K562 (cell line): ENCODE results near the gene SCPEP1. TPM values are rescaled to one million over a fixed set of nuclear protein-coding genes. Genes with fewer than 3 reads are reported as not detected.
A peak's percentile ranks its signal among the peaks of the same experiment; 100 is the strongest.

Experiments
- E2F5 ChIP-seq: sonication (generic); formaldehyde crosslinking; IDR thresholded peaks from 2 replicates; pipeline ENCODE4 v1.8.0; 2022; ENCODE audit warnings: mild to moderate bottlenecking, missing genetic modification reagents
- ELF4 ChIP-seq: fragments of 450-650 bp; formaldehyde crosslinking; IDR thresholded peaks from 2 replicates; pipeline ENCODE4 v1.4.0; 2022; ENCODE audit warnings: missing genetic modification characterization
- EP400 ChIP-seq: fragments of 450-650 bp; IDR thresholded peaks from 2 replicates; pipeline ENCODE4 v1.6.1; 2017; ENCODE audit warnings: antibody characterized with exemption, mild to moderate bottlenecking, moderate library complexity
- ESRRB ChIP-seq: fragments of 250-450 bp; sonication (Bioruptor Pico); IDR thresholded peaks from 2 replicates; pipeline ENCODE4 v1.5.0; 2020; ENCODE audit warnings: mild to moderate bottlenecking, moderate library complexity, borderline replicate concordance
- FOS ChIP-seq: IDR thresholded peaks from 3 replicates; pipeline ENCODE4 v1.6.1; 2011; ENCODE audit not compliant: insufficient read length; ENCODE audit errors: extremely low read depth
- GATAD2A ChIP-seq: fragments of 450-650 bp; IDR thresholded peaks from 2 replicates; pipeline ENCODE4 v1.6.1; 2017
- KDM4B ChIP-seq, 2 experiments: fragments of 450-650 bp in 1 of 2; sonication (generic) in 1 of 2; IDR thresholded peaks; 2 replicates each; pipeline ENCODE4 v1.6.1; 2016 to 2017; ENCODE audit warnings: borderline replicate concordance in 2 of 2, antibody characterized with exemption in 1 of 2, low read depth in 1 of 2, mild to moderate bottlenecking in 1 of 2
- MCM7 ChIP-seq, 2 experiments: fragments of 450-650 bp; IDR thresholded peaks; 2 replicates each; pipeline ENCODE4 v1.6.1; 2016 to 2018
- MEIS2 ChIP-seq: fragments of 450-650 bp; IDR thresholded peaks from 2 replicates; pipeline ENCODE4 v1.6.1; 2014; ENCODE audit warnings: mild to moderate bottlenecking; ENCODE audit not compliant: partially characterized antibody
- NEUROD1 ChIP-seq: fragments of 150-350 bp; IDR thresholded peaks from 2 replicates; pipeline ENCODE4 v1.6.1; 2014; ENCODE audit warnings: borderline replicate concordance, low read length, low read depth; ENCODE audit not compliant: partially characterized antibody
- PCBP1 ChIP-seq: fragments of 200-400 bp; formaldehyde crosslinking; IDR thresholded peaks from 2 replicates; pipeline ENCODE4 v1.6.1; 2018; ENCODE audit warnings: mild to moderate bottlenecking, low read depth, low read length; ENCODE audit not compliant: poor library complexity, severe bottlenecking
- POLR2AphosphoS2 ChIP-seq: IDR thresholded peaks from 2 replicates; pipeline ENCODE4 v1.6.1; 2012; ENCODE audit warnings: low read length, improper control_type of control experiment
- POLR2G ChIP-seq: fragments of 200-400 bp; formaldehyde crosslinking; IDR thresholded peaks from 2 replicates; pipeline ENCODE4 v1.6.1; 2017; ENCODE audit warnings: low read depth, mild to moderate bottlenecking, antibody characterized with exemption, low read length, moderate library complexity
- RFX7 ChIP-seq: fragments of 250-450 bp; sonication (Bioruptor Pico); IDR thresholded peaks from 2 replicates; pipeline ENCODE4 v1.5.1; 2021; ENCODE audit warnings: mild to moderate bottlenecking
- RNF2 ChIP-seq: sonication (generic); IDR thresholded peaks from 2 replicates; pipeline ENCODE4 v1.6.1; 2016
- SETDB1 ChIP-seq: IDR thresholded peaks from one replicate; pipeline ENCODE4 v1.6.1; 2012; ENCODE audit warnings: low read length, control low read depth, inconsistent platforms
- TRIM24 ChIP-seq, 2 experiments: fragments of 450-650 bp; IDR thresholded peaks; 2 replicates each; pipeline ENCODE4 v1.6.1; 2016
- ZBTB1 ChIP-seq: sonication (generic); formaldehyde crosslinking; IDR thresholded peaks from 2 replicates; pipeline ENCODE4 v1.8.1; 2023; ENCODE audit warnings: missing genetic modification reagents, low read depth, mild to moderate bottlenecking, borderline replicate concordance
- ZNF232 ChIP-seq: sonication (generic); formaldehyde crosslinking; IDR thresholded peaks from 2 replicates; pipeline ENCODE4 v1.8.0; 2022; ENCODE audit warnings: mild to moderate bottlenecking, missing genetic modification reagents
- ZNF263 ChIP-seq: sonication (generic); formaldehyde crosslinking; IDR thresholded peaks from 2 replicates; pipeline ENCODE4 v1.8.0; 2022; ENCODE audit warnings: mild to moderate bottlenecking, missing genetic modification reagents, borderline replicate concordance
- ZNF274 ChIP-seq: IDR thresholded peaks from 2 replicates; pipeline ENCODE4 v1.6.1; 2011; ENCODE audit warnings: low read depth, mild to moderate bottlenecking, low read length, moderate library complexity, borderline replicate concordance
- ZNF586 ChIP-seq: fragments of 450-650 bp; formaldehyde crosslinking; conservative IDR thresholded peaks from 2 replicates; pipeline ENCODE4 v1.4.0; 2020; ENCODE audit warnings: mild to moderate bottlenecking, moderate library complexity
- ZNF592 ChIP-seq: fragments of 450-650 bp; IDR thresholded peaks from 2 replicates; pipeline ENCODE4 v1.6.1; 2017; ENCODE audit warnings: antibody characterized with exemption, mild to moderate bottlenecking
- polyA plus RNA-seq, 8 experiments: library from polyadenylated mRNA; depleted of rRNA in 4 of 8; stranded (reverse) in 5 of 8; unstranded in 3 of 8; fragments of >200 nt; fragmentation: Nextera tagmentation in 2 of 8; fragmentation: Illumina TruSeq in 1 of 8; extraction: Ambion mirVana in 2 of 8; extraction: Trizol in 1 of 8; gene quantifications; 2 replicates each; pipeline versions ENCODE4 v1.2.1 to v1.2.3, GENCODE V29; 2011 to 2014; ENCODE audit warnings: inconsistent platforms in 1 of 8, missing spikeins in 1 of 8
- total RNA-seq, 7 experiments: library from RNA; depleted of rRNA in 6 of 7; stranded (reverse); fragments of >200 nt in 6 of 7; fragmentation: Illumina TruSeq in 2 of 7; extraction: Trizol in 2 of 7; gene quantifications; 2 replicates each; pipeline versions ENCODE4 v1.2.1 to v1.2.3, GENCODE V29; 2011 to 2021; ENCODE audit warnings: low replicate concordance in 1 of 7

SCPEP1 gene
- total and polyA plus RNA-seq, 9 of the 15 experiments (the other 6 are each of a cell fraction or from before 2014, with no cell fraction given) = 5.1 to 14.8 (median 7.2) TPM

DNA sequence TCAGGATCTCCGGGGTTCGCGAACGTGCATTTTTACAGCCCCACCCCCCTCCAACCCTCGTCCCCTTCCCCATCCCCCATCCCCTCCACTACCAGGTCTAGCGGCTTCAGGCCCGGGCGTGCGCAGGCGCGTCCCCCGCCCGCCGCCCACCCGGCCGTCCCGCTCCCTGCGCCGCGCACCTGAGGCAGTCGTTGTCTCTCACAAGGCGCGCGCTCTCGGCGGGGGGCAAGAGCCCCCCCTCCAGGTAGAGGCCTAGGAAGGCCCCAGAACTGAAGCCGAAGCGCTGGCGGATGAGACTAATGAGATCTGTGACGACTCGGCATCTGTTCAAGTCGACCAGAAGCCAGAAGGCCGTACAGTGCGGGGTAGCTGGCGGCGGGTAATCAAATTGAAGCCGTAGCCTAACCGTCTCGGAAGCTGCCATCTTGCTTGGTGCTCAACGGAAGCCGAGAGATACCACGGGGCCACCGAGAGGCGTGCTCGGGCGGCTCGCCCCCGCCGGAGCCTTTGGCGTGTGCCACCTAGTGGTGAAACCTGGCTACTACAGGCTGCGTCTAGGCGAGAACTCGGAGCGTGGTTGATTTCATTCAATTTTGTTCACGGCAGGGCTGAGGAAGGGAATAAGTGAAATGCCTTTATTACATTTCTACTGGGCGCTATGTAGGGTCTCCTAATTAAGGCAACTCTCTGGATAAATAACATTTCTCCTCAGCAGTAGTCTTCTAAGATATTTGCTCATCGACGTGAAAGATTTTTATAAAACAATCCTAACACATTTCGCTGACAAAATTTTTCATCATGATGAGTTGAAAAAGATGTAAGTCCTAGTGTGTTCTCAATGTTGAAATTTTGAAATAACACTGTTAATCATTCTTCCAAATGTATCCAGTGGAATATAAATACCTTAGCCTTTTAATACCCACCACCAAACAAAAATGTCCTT lies 17.1 kb upstream of the SCPEP1 start, which contains the start of gene COIL (continued):
- TF ChIP-seq RNF2 (peak; percentile 19), PCBP1 (no peak), MCM7 (IDR thresholded peaks at IDR 0.05) (no peak), TRIM24 (IDR thresholded peaks at IDR 0.05) (no peak; a peak in 2 of 4 replicates), ZBTB1 (CRISPR knock-in tag) (0 out of 2 replicates have a peak, but pooled peaks have one; percentile 34), ZNF592 (peak; percentile 58; the same call in 1 of the 2 replicates), POLR2G (peak; percentile 92), ESRRB (CRISPR knock-in tag) (no peak), GATAD2A (0 out of 2 replicates have a peak, but pooled peaks have one; percentile 12), ZNF263 (CRISPR knock-in tag) (no peak; the same call in 1 of the 2 replicates), POLR2AphosphoS2 (no peak), FOS (no peak), NEUROD1 (peak; percentile 61), ELF4 (CRISPR knock-in tag) (no peak), KDM4B (IDR thresholded peaks at IDR 0.05; ENCODE audit: borderline replicate concordance in 2 of 2, low read depth in 1 of 2) (no peak; a peak in 1 of 4 replicates), MEIS2 (no peak), ZNF232 (no peak), ZNF274 (no peak), ZNF586 (CRISPR knock-in tag) (no peak), RFX7 (CRISPR knock-in tag) (no peak), EP400 (peak; percentile 94), E2F5 (CRISPR knock-in tag) (no peak), SETDB1 (no peak)
